ENCODE measurements around the gene SRC.

GRCh38 chr20:37315452-37316110 lies 30.4 kb upstream of the SRC start:
- TF ChIP-seq CTCF (IDR thresholded peaks at IDR 0.05) (no peak), POLR2AphosphoS5 (IDR thresholded peaks at IDR 0.05) (no peak)
